RPMI7951 (cell line): ENCODE measurements around the gene PRODH. TPM values are rescaled to one million over a fixed set of nuclear protein-coding genes. Genes with fewer than 3 reads are reported as not detected.
"Not testable (repeated sequence)": the region's sequence is repeated elsewhere in the genome, so short reads cannot be mapped to it uniquely, and the experiment has no call there.

Experiments used
- DNase-seq: peaks from one replicate; pipeline ENCODE4 v3.0.0-alpha.2; 2012; ENCODE audit warnings: low read depth
- total RNA-seq: library from RNA; depleted of rRNA; stranded (reverse); fragments of >200 nt; shearing (Covaris generic); gene quantifications from 2 replicates; pipeline ENCODE4 v1.2.3, GENCODE V29; 2014; rRNA removed

PRODH gene
- total RNA-seq, 1 experiment from 2014 or later: not detected

DNA sequence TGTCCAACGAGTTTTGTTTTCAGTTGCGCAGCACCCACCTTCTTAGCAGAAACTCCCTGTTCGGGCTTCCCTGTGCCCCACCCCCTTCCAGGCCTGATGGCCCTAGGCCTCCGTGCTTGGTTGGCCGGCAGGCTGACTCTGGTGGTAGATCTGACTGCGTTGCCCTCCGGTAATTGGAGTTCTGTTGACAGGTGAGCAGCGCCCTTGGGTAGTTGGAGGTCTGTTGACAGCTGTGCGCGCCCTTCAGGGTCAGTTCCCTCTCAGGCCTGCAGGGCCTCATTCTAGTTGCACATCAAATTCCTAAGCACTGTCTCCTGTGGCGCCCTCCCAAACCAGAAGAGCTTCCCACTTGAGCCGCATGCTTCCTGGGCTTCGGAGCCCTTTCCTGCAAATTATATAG is 29.2 kb downstream of the PRODH start:
- DNase-seq: no peak

DNA sequence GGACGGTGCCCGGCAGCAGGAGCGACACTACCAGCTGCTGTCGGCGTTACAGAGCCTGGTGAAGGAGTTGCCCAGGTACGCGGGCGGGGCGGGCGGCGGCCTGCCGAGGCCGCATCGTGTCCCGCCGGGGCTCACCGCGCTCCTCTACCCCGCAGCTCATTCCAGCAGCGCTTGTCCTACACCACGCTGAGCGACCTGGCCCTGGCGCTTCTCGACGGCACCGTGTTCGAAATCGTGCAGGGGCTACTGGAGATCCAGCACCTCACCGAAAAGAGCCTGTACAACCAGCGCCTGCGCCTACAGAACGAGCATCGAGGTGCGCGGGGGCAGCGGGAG is 29.7 kb downstream of the PRODH start:
- DNase-seq: not testable (repeated sequence)

DNA sequence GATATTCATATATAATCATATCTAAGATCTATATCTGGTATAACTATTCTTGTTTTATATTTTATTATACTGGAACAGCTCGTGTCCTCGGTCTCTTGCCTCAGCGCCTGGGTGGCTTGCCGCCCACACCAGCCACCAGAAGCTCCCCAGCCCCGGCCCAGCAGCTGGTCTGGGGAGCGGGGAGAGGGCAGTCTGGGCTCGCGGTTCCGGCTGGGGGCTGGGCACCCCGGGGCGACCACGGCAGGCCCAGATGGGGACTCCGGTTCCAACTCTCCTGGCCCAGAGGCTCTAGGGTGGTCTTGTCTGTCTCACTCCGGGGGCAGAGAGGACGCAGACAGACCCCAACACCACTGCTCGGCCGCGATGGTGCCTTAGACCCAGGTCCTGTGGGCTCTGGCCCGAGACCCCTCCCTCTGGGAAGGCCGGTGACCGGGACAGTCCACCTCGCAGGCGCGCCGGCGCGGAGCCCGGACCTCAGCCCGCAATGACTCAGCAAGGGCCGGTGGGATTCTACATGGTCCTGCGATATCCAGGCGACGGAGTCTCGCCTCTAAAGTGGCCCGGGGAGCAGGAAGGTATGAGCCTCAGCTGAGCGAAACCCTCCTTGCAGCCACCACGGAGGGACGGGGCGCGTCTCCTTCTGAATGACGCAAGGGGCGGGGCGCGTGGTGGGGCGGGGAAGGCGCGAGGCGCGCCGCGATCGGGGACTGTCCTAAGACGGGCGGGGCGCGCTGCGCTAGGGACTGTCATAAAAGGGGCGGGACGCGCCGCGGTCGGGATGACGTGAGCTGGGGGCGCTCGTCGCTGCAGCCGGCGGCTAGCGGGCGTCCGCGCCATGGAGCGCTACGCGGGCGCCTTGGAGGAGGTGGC is 30.3 kb downstream of the PRODH start, which contains the start of gene DGCR6:
Gene DGCR6, plus strand, starts transcription at position 781 of the 870 bp plus-strand sequence. Its CDS starts 55 bp downstream, at position 836.
- no peak for DNase-seq

DNA sequence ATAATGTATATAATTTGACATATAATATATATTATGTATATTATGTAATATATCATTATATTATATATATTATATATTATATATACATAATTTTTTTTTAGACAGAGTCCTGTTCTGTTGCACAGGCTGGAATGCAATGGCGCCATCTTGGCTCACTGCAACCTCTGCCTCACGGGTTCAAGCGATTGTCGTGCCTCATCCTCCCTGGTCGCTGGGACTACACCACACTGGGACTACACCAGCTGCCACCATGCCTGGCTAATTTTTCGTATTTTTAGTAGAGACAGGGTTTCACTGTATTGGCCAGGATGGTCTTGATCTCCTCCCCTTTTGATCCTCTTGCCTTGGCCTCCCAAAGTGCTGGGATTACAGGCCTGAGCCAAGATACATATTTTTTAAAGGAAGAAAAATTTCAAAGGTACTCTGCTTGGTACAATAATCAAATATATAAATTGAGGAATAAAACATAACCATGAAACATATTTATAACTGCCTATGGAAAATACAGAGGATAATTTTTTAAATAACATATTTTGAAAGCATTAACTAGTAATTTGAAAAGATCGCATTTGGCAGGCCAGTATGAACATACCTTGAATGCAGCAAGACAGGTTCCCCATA is 39.9 kb downstream of the PRODH start:
- DNase-seq: not testable (repeated sequence)

DNA sequence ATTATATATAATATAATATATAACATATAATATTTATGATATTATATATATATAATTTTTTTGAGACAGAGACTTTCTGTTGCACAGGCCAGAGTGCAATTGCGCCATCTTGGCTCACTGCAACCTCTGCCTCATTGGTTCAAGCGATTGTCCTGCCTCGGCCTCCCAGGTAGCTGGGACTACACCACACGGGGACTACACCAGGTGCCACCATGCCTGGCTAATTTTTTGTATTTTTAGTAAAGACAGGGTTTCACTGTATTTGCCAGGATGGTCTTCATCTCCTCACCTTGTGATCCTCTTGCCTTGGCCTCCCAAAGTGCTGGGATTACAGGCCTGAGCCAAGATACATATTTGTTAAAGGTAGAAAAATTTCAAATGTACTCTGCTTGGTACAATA is 42.3 kb downstream of the PRODH start:
- DNase-seq: not testable (repeated sequence)

DNA sequence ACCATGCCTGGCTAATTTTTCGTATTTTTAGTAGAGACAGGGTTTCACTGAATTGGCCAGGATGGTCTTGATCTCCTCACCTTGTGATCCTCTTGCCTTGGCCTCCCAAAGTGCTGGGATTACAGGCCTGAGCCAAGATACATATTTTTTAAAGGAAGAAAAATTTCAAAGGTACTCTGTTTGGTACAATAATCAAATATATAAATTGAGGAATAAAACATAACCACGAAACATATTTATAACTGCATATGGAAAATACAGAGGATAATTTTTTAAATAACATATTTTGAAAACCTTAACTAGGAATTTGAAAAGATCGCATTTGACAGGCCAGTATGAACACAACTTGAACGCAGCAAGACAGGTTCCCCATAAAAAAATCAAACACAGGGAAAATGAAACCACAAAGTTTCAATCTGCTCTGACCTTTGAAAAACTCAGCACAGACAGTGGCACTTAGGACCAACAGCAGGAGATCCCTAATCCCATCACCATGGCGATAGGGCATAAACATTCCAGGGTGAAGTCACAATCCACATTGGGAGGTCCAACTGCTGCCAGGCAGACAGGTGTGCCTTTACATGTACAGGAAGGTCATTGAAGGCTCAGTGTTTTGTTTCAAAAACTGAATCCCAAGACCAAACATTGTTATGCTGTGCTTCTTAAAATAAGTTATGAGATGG is 45.4 kb downstream of the PRODH start:
- not testable (repeated sequence) for DNase-seq

DNA sequence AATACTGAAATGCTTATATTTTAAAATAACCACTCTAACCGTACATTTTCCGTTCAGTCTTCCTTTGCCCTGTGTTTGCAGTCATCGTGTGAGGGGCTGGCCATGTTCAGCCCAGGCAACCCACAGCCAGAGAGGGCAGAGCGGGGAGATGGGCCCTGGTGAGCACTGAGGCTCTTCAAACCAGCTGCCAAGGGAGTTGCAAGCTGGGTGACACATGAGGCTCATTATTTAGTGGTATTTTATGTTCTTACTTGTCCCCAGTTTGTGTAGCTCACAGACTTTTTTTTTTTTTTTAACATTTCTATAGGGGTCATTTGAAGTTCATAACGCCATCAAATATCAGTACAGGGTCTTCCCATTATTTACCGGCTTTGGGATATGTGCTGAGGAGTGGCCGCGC is 48.0 kb downstream of the PRODH start:
- no peak for DNase-seq

DNA sequence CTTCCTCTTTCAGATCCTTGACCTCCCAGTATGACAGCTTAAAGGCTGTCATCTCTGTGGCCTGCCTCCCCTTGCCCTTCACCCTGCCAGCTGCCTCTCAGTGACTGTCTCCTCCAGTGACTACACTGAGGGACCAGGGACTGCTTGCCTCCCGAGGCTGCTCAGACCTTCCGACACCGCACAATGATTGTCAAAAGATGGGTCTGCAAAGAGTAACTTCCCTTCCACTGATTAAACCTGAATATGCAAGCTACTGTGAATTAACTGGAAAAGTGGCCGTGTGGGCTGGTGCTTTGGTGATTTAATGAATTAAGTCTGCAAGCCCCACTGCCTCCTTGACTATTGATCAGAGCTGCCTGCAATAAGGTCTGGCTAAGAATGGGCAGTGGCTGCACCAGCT is 51.6 kb downstream of the PRODH start:
- DNase-seq: not testable (repeated sequence)

DNA sequence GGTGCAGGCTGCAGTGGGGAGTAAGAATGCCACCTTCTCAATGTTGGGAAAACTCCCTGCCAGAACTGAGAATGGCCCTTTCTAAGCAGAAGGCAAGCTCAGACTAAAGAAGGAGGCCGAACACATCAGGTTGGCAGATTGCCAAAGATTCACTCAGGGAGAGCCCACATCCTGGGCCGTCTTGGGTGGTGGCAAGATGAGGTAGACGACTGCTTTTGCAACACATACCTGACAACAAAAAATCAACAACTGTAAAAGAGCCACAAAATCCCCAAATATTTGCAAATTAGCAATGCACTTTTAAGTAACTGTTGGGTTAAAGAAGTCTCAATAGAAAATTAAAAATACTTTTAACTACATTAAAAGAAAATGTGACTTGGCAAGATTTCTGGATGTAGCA is 54.8 kb downstream of the PRODH start:
- not testable (repeated sequence) for DNase-seq

Other genes starting within 250 kb of the PRODH start
- gene DGCR6, start 30.0 kb downstream of the PRODH start, total RNA-seq: 0.96 and 1.2 TPM in 2 replicates
- 24.8 and 32.0 TPM in 2 replicates for gene DGCR2, start 186.1 kb upstream of the PRODH start, total RNA-seq
- not detected in 2 replicates for gene TSSK2, start 195.0 kb upstream of the PRODH start, total RNA-seq
- 9.4 and 10.2 TPM in 2 replicates for gene ESS2, start 208.4 kb upstream of the PRODH start, total RNA-seq
- gene GSC2, start 214.0 kb upstream of the PRODH start, total RNA-seq: not detected in 2 replicates
- gene SLC25A1, start 242.4 kb upstream of the PRODH start, total RNA-seq: 58.3 and 70.0 TPM in 2 replicates